H1 (cell line): Measurements from ENCODE around the gene STAT3. TPM values are rescaled to one million over a fixed set of nuclear protein-coding genes. Genes with fewer than 3 reads are reported as not detected.

Experiments
- CTCF ChIA-PET: fragments of 300-600 bp; sonication (Branson Sonifier 250); formaldehyde crosslinking; loops from one replicate; lab custom pipeline; 2021; ENCODE audit not compliant: partially characterized antibody; lab: Charles Lee
- POLR2A ChIA-PET: fragments of 300-600 bp; sonication (Branson Sonifier 250); formaldehyde crosslinking; loops from one replicate; lab custom pipeline; 2021; ENCODE audit warnings: inconsistent platforms; ENCODE audit not compliant: partially characterized antibody; lab: Charles Lee
- DNase-seq, 2 experiments: peaks; one replicate each; pipeline versions ENCODE4 v3.0.0 to v3.0.0-alpha.2; 2010 to 2022; ENCODE audit warnings: low spot score in 2 of 2, low read depth in 1 of 2, mixed read lengths in 1 of 2
- FAIRE-seq: peaks from 2 replicates; lab custom pipeline; 2011; peaks lifted over from hg19 to GRCh38; lab: Jason Lieb, UNC
- H2AFZ ChIP-seq: 2 replicates; pipeline ENCODE4 v1.8.1; 2012; ENCODE audit warnings: low read length, inconsistent platforms
- H2AK5ac ChIP-seq: 2 replicates; pipeline ENCODE4 v1.6.1; 2013; ENCODE audit warnings: low read depth, low read length
- H2BK120ac ChIP-seq: replicated peaks from 2 replicates; pipeline ENCODE3; 2013; ENCODE audit warnings: low read depth, low read length, inconsistent platforms
- H2BK12ac ChIP-seq: 2 replicates; pipeline ENCODE4 v1.6.1; 2013; ENCODE audit warnings: low read depth, low read length
- H2BK15ac ChIP-seq: 2 replicates; pipeline ENCODE4 v1.6.1; 2013; ENCODE audit warnings: low read length
- H2BK20ac ChIP-seq: 2 replicates; pipeline ENCODE4 v1.6.1; 2013; ENCODE audit warnings: low read length
- H2BK5ac ChIP-seq: 2 replicates; pipeline ENCODE4 v1.6.1; 2013; ENCODE audit warnings: low read depth, low read length
- H3K14ac ChIP-seq: 2 replicates; pipeline ENCODE4 v1.6.1; 2013; ENCODE audit warnings: inconsistent platforms; ENCODE audit not compliant: insufficient read length
- H3K18ac ChIP-seq: 2 replicates; pipeline ENCODE4 v1.6.1; 2013; ENCODE audit warnings: low read length; ENCODE audit errors: extremely low read depth
- H3K23ac ChIP-seq: 2 replicates; pipeline ENCODE4 v1.6.1; 2013; ENCODE audit warnings: inconsistent platforms; ENCODE audit not compliant: insufficient read length
- H3K23me2 ChIP-seq: 2 replicates; pipeline ENCODE4 v1.6.1; 2013; ENCODE audit warnings: low read depth, low read length
- H3K27ac ChIP-seq: 2 replicates; pipeline ENCODE4 v1.6.1; 2011; ENCODE audit warnings: low read depth, low read length, inconsistent platforms
- H3K27me3 ChIP-seq, 4 experiments: replicated peaks in 1 of 4; 1 replicate in 1 of 4; 2 replicates in 3 of 4; pipeline versions ENCODE4 v1.6.1 to v1.8.1; 2011 to 2013; ENCODE audit warnings: low read length in 3 of 4, mild to moderate bottlenecking in 3 of 4, inconsistent platforms in 2 of 4, mixed read lengths in 2 of 4, moderate library complexity in 1 of 4; ENCODE audit not compliant: control insufficient read depth in 3 of 4, insufficient read depth in 3 of 4; ENCODE audit errors: extremely low read depth in 1 of 4
- H3K36me3 ChIP-seq, 4 experiments: 2 replicates each; pipeline versions ENCODE4 v1.6.1 to v1.8.1; 2011 to 2013; ENCODE audit warnings: mild to moderate bottlenecking in 4 of 4, low read length in 3 of 4, moderate library complexity in 2 of 4, control low read depth in 1 of 4, inconsistent platforms in 1 of 4; ENCODE audit not compliant: insufficient read depth in 4 of 4, control insufficient read depth in 2 of 4
- H3K4ac ChIP-seq: replicated peaks from 2 replicates; pipeline ENCODE3; 2013; ENCODE audit warnings: low read length, low read depth, mixed read lengths, inconsistent platforms; ENCODE audit not compliant: insufficient read length
- H3K4me1 ChIP-seq, 4 experiments: replicated peaks in 1 of 4; 1 replicate in 1 of 4; 2 replicates in 3 of 4; pipeline versions ENCODE4 v1.6.1 to v1.8.1; 2011 to 2013; ENCODE audit warnings: low read length in 3 of 4, inconsistent platforms in 2 of 4, mixed read lengths in 1 of 4; ENCODE audit not compliant: insufficient read depth in 4 of 4, control insufficient read depth in 3 of 4
- H3K4me2 ChIP-seq, 2 experiments: 2 replicates each; pipeline versions ENCODE4 v1.6.1 to v1.8.1; 2011 to 2013; ENCODE audit warnings: low read depth in 2 of 2, low read length in 2 of 2, control low read depth in 1 of 2, inconsistent platforms in 1 of 2, mild to moderate bottlenecking in 1 of 2; ENCODE audit not compliant: insufficient read depth in 1 of 2
- H3K4me3 ChIP-seq, 4 experiments: fragments of 200-600, 300-600 bp in 1 of 4; sonication (generic), shearing (Covaris generic), sonication (Bioruptor Twin) in 1 of 4; 2 replicates each; pipeline versions ENCODE4 v1.5.1 to v1.8.1; 2011 to 2016; ENCODE audit warnings: low read length in 4 of 4, low read depth in 3 of 4, control low read depth in 2 of 4, inconsistent platforms in 2 of 4, mild to moderate bottlenecking in 2 of 4, mixed read lengths in 1 of 4, moderate library complexity in 1 of 4; ENCODE audit not compliant: insufficient read depth in 2 of 4; ENCODE audit errors: extremely low read depth in 1 of 4
- H3K56ac ChIP-seq: replicated peaks from 2 replicates; pipeline ENCODE3; 2013; ENCODE audit warnings: low read depth, mild to moderate bottlenecking, mixed read lengths, low read length, inconsistent platforms; ENCODE audit not compliant: insufficient read length
- H3K79me1 ChIP-seq: 2 replicates; pipeline ENCODE4 v1.6.1; 2013; ENCODE audit warnings: low read depth, low read length, control low read depth
- H3K79me2 ChIP-seq, 2 experiments: 2 replicates each; pipeline versions ENCODE4 v1.6.1 to v1.8.1; 2012 to 2013; ENCODE audit warnings: low read length in 2 of 2, mild to moderate bottlenecking in 2 of 2, inconsistent platforms in 1 of 2; ENCODE audit not compliant: insufficient read depth in 2 of 2, control insufficient read depth in 1 of 2
- H3K9ac ChIP-seq, 4 experiments: replicated peaks in 1 of 4; 1 replicate in 1 of 4; 2 replicates in 3 of 4; pipeline versions ENCODE4 v1.6.1 to v1.8.1; 2011 to 2013; ENCODE audit warnings: low read depth in 3 of 4, low read length in 3 of 4, control low read depth in 2 of 4, mild to moderate bottlenecking in 2 of 4, moderate library complexity in 2 of 4, inconsistent platforms in 1 of 4; ENCODE audit errors: extremely low read depth in 1 of 4
- H3K9me3 ChIP-seq, 2 experiments: 2 replicates each; pipeline versions ENCODE4 v1.6.1 to v1.8.1; 2012 to 2013; ENCODE audit warnings: mild to moderate bottlenecking in 2 of 2, moderate library complexity in 2 of 2, control low read depth in 1 of 2, inconsistent platforms in 1 of 2, low read depth in 1 of 2, low read length in 1 of 2, mixed read lengths in 1 of 2; ENCODE audit not compliant: insufficient read depth in 2 of 2
- H4K20me1 ChIP-seq, 2 experiments: replicated peaks in 1 of 2; 2 replicates each; pipeline versions ENCODE3 to v1.8.1; 2011 to 2013; ENCODE audit warnings: inconsistent platforms in 2 of 2, low read length in 2 of 2, mild to moderate bottlenecking in 1 of 2; ENCODE audit not compliant: insufficient read depth in 2 of 2, control insufficient read depth in 1 of 2
- H4K5ac ChIP-seq: 2 replicates; pipeline ENCODE4 v1.6.1; 2013; ENCODE audit warnings: low read length, low read depth, mixed read lengths, inconsistent platforms; ENCODE audit not compliant: insufficient read length
- H4K8ac ChIP-seq: 2 replicates; pipeline ENCODE4 v1.8.0; 2013; ENCODE audit warnings: mild to moderate bottlenecking, moderate library complexity, low read length, inconsistent platforms; ENCODE audit not compliant: insufficient read depth; ENCODE audit errors: extremely low read depth
- H4K91ac ChIP-seq: replicated peaks from 2 replicates; pipeline ENCODE3; 2013; ENCODE audit warnings: low read length, mixed read lengths, inconsistent platforms; ENCODE audit not compliant: insufficient read length
- ASH2L ChIP-seq: fragments of 200-600, 300-600 bp; sonication (generic); IDR thresholded peaks from one replicate; pipeline ENCODE4 v1.7.1; 2017; ENCODE audit warnings: low read length
- CBX5 ChIP-seq: fragments of 300-800, 300-1000 bp; sonication (generic); IDR thresholded peaks from 2 replicates; pipeline ENCODE4 v1.7.1; 2016; ENCODE audit warnings: antibody characterized with exemption, low read length, low read depth
- CHD2 ChIP-seq: IDR thresholded peaks from 2 replicates; pipeline ENCODE4 v1.6.1; 2012; ENCODE audit warnings: low read length, improper control_type of control experiment
- HDAC2 ChIP-seq, 2 experiments: fragments of 300-600 bp in 1 of 2; sonication (generic) in 1 of 2; IDR thresholded peaks; 2 replicates each; pipeline ENCODE4 v1.6.1; 2011 to 2012; ENCODE audit warnings: low read depth in 2 of 2, low read length in 2 of 2, mild to moderate bottlenecking in 2 of 2, moderate library complexity in 2 of 2, borderline replicate concordance in 1 of 2, inconsistent platforms in 1 of 2
- JUN ChIP-seq: IDR thresholded peaks from 2 replicates; pipeline ENCODE4 v1.6.1; 2011; ENCODE audit warnings: low read depth, mild to moderate bottlenecking, improper control_type of control experiment, low read length
- JUND ChIP-seq: IDR thresholded peaks from 2 replicates; pipeline ENCODE4 v1.6.1; 2011; ENCODE audit warnings: mild to moderate bottlenecking, improper control_type of control experiment, low read length
- NRF1 ChIP-seq: IDR thresholded peaks from 2 replicates; pipeline ENCODE4 v1.6.1; 2011; ENCODE audit warnings: mild to moderate bottlenecking, low read depth, low read length, improper control_type of control experiment
- POLR2A ChIP-seq, 2 experiments: IDR thresholded peaks; 1 replicate in 1 of 2; 2 replicates in 1 of 2; pipeline ENCODE4 v1.6.1; 2011; ENCODE audit warnings: low read depth in 2 of 2, low read length in 2 of 2, mild to moderate bottlenecking in 2 of 2; ENCODE audit errors: control extremely low read depth in 1 of 2
- RBBP5 ChIP-seq: IDR thresholded peaks from 2 replicates; pipeline ENCODE4 v1.7.1; 2012; ENCODE audit warnings: low read depth, mild to moderate bottlenecking, inconsistent platforms, low read length, moderate library complexity, borderline replicate concordance
- SP1 ChIP-seq: IDR thresholded peaks from 2 replicates; pipeline ENCODE4 v1.6.1; 2011; ENCODE audit warnings: low read depth, low read length
- SP4 ChIP-seq: IDR thresholded peaks from 2 replicates; pipeline ENCODE4 v1.6.1; 2012; ENCODE audit warnings: low read length, inconsistent platforms
- SRF ChIP-seq: IDR thresholded peaks from 2 replicates; pipeline ENCODE4 v1.6.1; 2011; ENCODE audit warnings: mild to moderate bottlenecking, low read depth, low read length, moderate library complexity
- TAF1 ChIP-seq: IDR thresholded peaks from 2 replicates; pipeline ENCODE4 v1.6.1; 2011; ENCODE audit warnings: mild to moderate bottlenecking, low read depth, low read length
- TBP ChIP-seq: IDR thresholded peaks from 2 replicates; pipeline ENCODE4 v1.6.1; 2011; ENCODE audit warnings: low read depth, low read length, improper control_type of control experiment
- TCF12 ChIP-seq: IDR thresholded peaks from 2 replicates; pipeline ENCODE4 v1.6.1; 2011; ENCODE audit warnings: low read depth, mild to moderate bottlenecking, low read length
- TEAD4 ChIP-seq: IDR thresholded peaks from 2 replicates; pipeline ENCODE4 v1.6.1; 2012; ENCODE audit warnings: low read depth, low read length, inconsistent platforms, mixed read lengths
- WGBS, 2 experiments: shearing (Covaris generic) in 1 of 2; methylation state at CpG; one replicate each; pipeline versions ENCODE4 v1.1.6 to v1.1.7; 2013 to 2015; ENCODE audit warnings: low lambda C conversion rate in 2 of 2, mixed read lengths in 2 of 2, inconsistent platforms in 1 of 2, low coverage in 1 of 2, missing lambda C conversion rate in 1 of 2; ENCODE audit not compliant: insufficient replicate concordance in 2 of 2, insufficient coverage in 1 of 2, insufficient read length in 1 of 2; ENCODE audit errors: extremely low coverage in 1 of 2, missing lambda C conversion rate in 1 of 2; 5-methylcytosine and 5-hydroxymethylcytosine counted together
- polyA plus RNA-seq, 7 experiments: library from polyadenylated mRNA; depleted of rRNA in 3 of 7; stranded (reverse) in 5 of 7; unstranded in 2 of 7; fragments of >200 nt in 5 of 7; fragments of 200-250 nt in 2 of 7; gene quantifications; 1 replicate in 5 of 7; 2 replicates in 1 of 7; 4 replicates in 1 of 7; pipeline versions ENCODE4 v1.2.1 to v1.2.3, GENCODE V29; 2011 to 2013; ENCODE audit warnings: missing spikeins in 2 of 7, mixed read lengths in 2 of 7
- total RNA-seq: library from RNA; stranded (reverse); fragmentation: NEBNext Ultra II Directional; extraction: Animal tissue kit (Norgen Biotek cat#: 25700); gene quantifications from 2 replicates; pipeline ENCODE4 v1.2.1, GENCODE V29; 2021

STAT3 gene
- total and polyA plus RNA-seq, 2 of the 8 experiments (the other 6 are each of a cell fraction or from before 2014, with no cell fraction given) = 38.4 to 94.1 TPM

- no peak overlapping the region for H2BK5ac ChIP-seq
- H3K4ac ChIP-seq = no peak overlapping the region
- no peak overlapping the region for H2AK5ac ChIP-seq
- H3K14ac ChIP-seq = no peak overlapping the region
- H3K36me3 ChIP-seq = peaks cover 0 to 8% (median 4%) of the 10 kb centered on the region in 4 experiments; a peak in 3 of 8 replicates
- no peaks in the 10 kb centered on the region for H3K27me3 ChIP-seq
- no peak overlapping the region for H2BK120ac ChIP-seq
- peaks cover 2 to 3% of the 10 kb centered on the region in 2 experiments for H4K20me1 ChIP-seq
- peak overlapping the region in 1 of 4 experiments; percentile 25; a peak in 2 of 8 replicates for H3K4me3 ChIP-seq
- peak overlapping the region in 1 of 4 experiments; percentile 0; a peak in 2 of 7 replicates for H3K9ac ChIP-seq
- H4K91ac ChIP-seq = no peak overlapping the region
- DNase-seq = no peak
- H2AFZ ChIP-seq = no peak overlapping the region
- no peaks in the 10 kb centered on the region for H3K79me1 ChIP-seq
- POLR2A ChIA-PET = interaction anchor here (0.9 to 2.5 kb wide), 6 partner anchors 13 to 89 kb away, joined by 3 to 12 read pairs (median 6); partner anchors contain the start of genes CAVIN1 and STAT3
- H4K8ac ChIP-seq = no peak overlapping the region
- no peak for FAIRE-seq
- H3K4me1 ChIP-seq = peaks cover 5 to 30% (median 18%) of the 10 kb centered on the region in 4 experiments
- H3K18ac ChIP-seq = peak overlapping the region; percentile 66; the same call in 1 of the 2 replicates
- H3K23ac ChIP-seq = no peak overlapping the region
- H2BK15ac ChIP-seq = no peak overlapping the region
- H2BK12ac ChIP-seq = no peak overlapping the region
- no peak overlapping the region for H3K27ac ChIP-seq
- H3K79me2 ChIP-seq = no peaks in the 10 kb centered on the region
- no peak overlapping the region for H4K5ac ChIP-seq
- H3K9me3 ChIP-seq = no peaks in the 10 kb centered on the region
- H3K56ac ChIP-seq = no peak overlapping the region
- CTCF ChIA-PET = interaction anchor here (1.1 to 23.6 kb wide), 16 partner anchors 7 to 179 kb away, joined by 3 to 542 read pairs (median 6); partner anchors contain the start of genes CAVIN1 and STAT3
- peak overlapping the region; percentile 26 to 43; a peak in 3 of 4 replicates for H3K4me2 ChIP-seq
- H2BK20ac ChIP-seq = no peak overlapping the region
- WGBS, 2 experiments = 24% methylated on average over 3 of the region's 3 CpGs; no CpG with 5 or more reads in 1 of the 2 experiments
- no peaks in the 10 kb centered on the region for H3K23me2 ChIP-seq
- no peak for TF ChIP-seq SP1
- TF ChIP-seq TAF1 = no peak
- no peak for TF ChIP-seq TCF12
- TF ChIP-seq NRF1 = no peak
- no peak for TF ChIP-seq SP4
- no peak for TF ChIP-seq TEAD4
- TF ChIP-seq CBX5 = no peak
- no peak for TF ChIP-seq CHD2
- TF ChIP-seq SRF = no peak
- no peak for TF ChIP-seq POLR2A (IDR thresholded peaks at IDR 0.05; ENCODE audit: control extremely low read depth in 1 of 2, low read depth in 2 of 2, low read length in 2 of 2)
- no peak for TF ChIP-seq RBBP5
- no peak for TF ChIP-seq HDAC2 (IDR thresholded peaks at IDR 0.05; ENCODE audit: borderline replicate concordance in 1 of 2, low read depth in 2 of 2, low read length in 2 of 2)
- no peak for TF ChIP-seq ASH2L
- TF ChIP-seq JUN = no peak
- no peak for TF ChIP-seq TBP
- no peak for TF ChIP-seq JUND
These were observed 13.9 kb upstream of the STAT3 start for GRCh38 chr17:42402117-42402516.
